ENCODE results near the gene NFE2L3. TPM values are rescaled to one million over a fixed set of nuclear protein-coding genes. Genes with fewer than 3 reads are reported as not detected.

Gene NFE2L3
- total and polyA plus RNA-seq, 2 of the 8 experiments (the other 6 are each of a cell fraction or from before 2014, with no cell fraction given) = 64.9 to 76.5 TPM

DNA sequence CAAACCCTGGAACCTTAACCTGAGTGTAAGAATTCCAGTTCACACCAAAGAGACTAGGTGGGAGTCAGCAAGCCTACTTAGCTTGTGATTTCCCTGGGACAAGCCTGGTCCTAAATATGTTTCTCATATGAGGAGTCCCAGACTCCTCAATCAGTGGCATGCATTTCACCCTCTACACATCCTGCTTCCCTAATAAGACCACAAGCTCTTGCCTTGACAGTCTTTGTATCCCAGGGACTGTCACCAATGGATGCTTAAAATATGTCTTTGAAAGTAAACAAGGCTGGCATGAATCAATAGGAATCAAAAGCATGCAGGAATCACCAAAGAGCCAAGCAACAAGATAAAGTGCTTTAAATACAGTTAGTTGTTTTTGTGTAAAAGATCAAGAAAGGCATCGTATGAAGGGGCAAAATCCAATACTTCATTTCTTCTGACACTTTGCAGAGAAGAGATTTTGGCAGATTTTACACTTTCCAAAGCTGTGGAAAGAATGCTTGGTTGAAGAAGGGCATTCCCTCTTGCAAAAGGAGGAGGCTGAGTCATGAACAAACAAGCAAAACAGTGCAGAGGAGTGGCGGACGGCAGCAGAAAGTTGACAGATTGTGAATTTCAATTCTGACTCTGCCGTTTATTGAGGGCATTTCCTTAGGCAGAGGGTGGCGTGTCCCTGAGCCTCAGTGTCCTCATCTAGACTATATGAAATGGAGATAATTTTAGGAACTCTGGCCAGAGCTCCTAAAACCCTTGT lies 8.5 kb upstream of the NFE2L3 start:
- Histone ChIP-seq H2BK5ac (ENCODE audit: low read depth, low read length) (no peak overlapping the region), H3K4me2 (ENCODE audit: insufficient read depth in 1 of 2, low read depth in 2 of 2, low read length in 2 of 2) (no peak overlapping the region), H4K8ac (ENCODE audit: extremely low read depth, insufficient read depth, low read length) (no peak overlapping the region), H3K79me2 (ENCODE audit: control insufficient read depth in 1 of 2, insufficient read depth in 2 of 2, low read length in 2 of 2) (no peaks in the 10 kb centered on the region), H4K91ac (replicated peaks; ENCODE audit: insufficient read length, low read length) (no peak overlapping the region), H4K5ac (ENCODE audit: insufficient read length, low read depth, low read length) (no peak overlapping the region), H2BK15ac (ENCODE audit: low read length) (no peak overlapping the region), H3K23ac (ENCODE audit: insufficient read length) (no peak overlapping the region), H3K4ac (replicated peaks; ENCODE audit: insufficient read length, low read depth, low read length) (no peak overlapping the region), H2AFZ (ENCODE audit: low read length) (no peak overlapping the region), H4K20me1 (replicated peaks in 1 of 2; ENCODE audit: control insufficient read depth in 1 of 2, insufficient read depth in 2 of 2, low read length in 2 of 2) (no peaks in the 10 kb centered on the region), H2BK120ac (replicated peaks; ENCODE audit: low read depth, low read length) (no peak overlapping the region), H2AK5ac (ENCODE audit: low read depth, low read length) (no peak overlapping the region), H3K56ac (replicated peaks; ENCODE audit: insufficient read length, low read depth, low read length) (no peak overlapping the region), H3K4me3 (ENCODE audit: extremely low read depth in 1 of 4, insufficient read depth in 2 of 4, low read depth in 3 of 4, low read length in 4 of 4) (no peak overlapping the region), H3K4me1 (replicated peaks in 1 of 4; ENCODE audit: control insufficient read depth in 3 of 4, insufficient read depth in 4 of 4, low read length in 3 of 4) (no peaks in the 10 kb centered on the region), H2BK12ac (ENCODE audit: low read depth, low read length) (no peak overlapping the region), H3K23me2 (ENCODE audit: low read depth, low read length) (no peaks in the 10 kb centered on the region), H3K27ac (ENCODE audit: low read depth, low read length) (no peak overlapping the region), H3K27me3 (replicated peaks in 1 of 4; ENCODE audit: control insufficient read depth in 3 of 4, extremely low read depth in 1 of 4, insufficient read depth in 3 of 4, low read length in 3 of 4) (no peaks in the 10 kb centered on the region), H3K14ac (ENCODE audit: insufficient read length) (no peak overlapping the region), H3K9me3 (ENCODE audit: insufficient read depth in 2 of 2, low read depth in 1 of 2, low read length in 1 of 2) (peaks cover 7 to 13% of the 10 kb centered on the region in 2 experiments; a peak in 2 of 4 replicates), H2BK20ac (ENCODE audit: low read length) (no peak overlapping the region), H3K36me3 (ENCODE audit: control insufficient read depth in 2 of 4, insufficient read depth in 4 of 4, low read length in 3 of 4) (no peaks in the 10 kb centered on the region), H3K9ac (replicated peaks in 1 of 4; ENCODE audit: extremely low read depth in 1 of 4, low read depth in 3 of 4, low read length in 3 of 4) (no peak overlapping the region), H3K79me1 (ENCODE audit: low read depth, low read length) (no peaks in the 10 kb centered on the region), H3K18ac (ENCODE audit: extremely low read depth, low read length) (no peak overlapping the region)
- 87% methylated on average over 5 of the region's 5 CpGs; no CpG with 5 or more reads in 1 of the 2 experiments for WGBS, 2 experiments (ENCODE audit: extremely low coverage in 1 of 2, insufficient coverage in 1 of 2, insufficient read length in 1 of 2, insufficient replicate concordance in 2 of 2, low coverage in 1 of 2, low lambda C conversion rate in 2 of 2, missing lambda C conversion rate in 1 of 2)
- no peak for FAIRE-seq
- DNase-seq (ENCODE audit: low read depth in 1 of 2, low spot score in 2 of 2) = no peak
- POLR2A ChIA-PET (ENCODE audit: partially characterized antibody) = interaction anchor here (0.9 to 3.2 kb wide), 5 partner anchors 12 to 54 kb away, joined by 3 to 16 read pairs (median 3); no protein-coding TSS in a partner anchor
- CTCF ChIA-PET (ENCODE audit: partially characterized antibody) = interaction anchor here (0.6 to 1.7 kb wide), 6 partner anchors 13 to 248 kb away, joined by 3 to 7 read pairs (median 4); no protein-coding TSS in a partner anchor
- TF ChIP-seq TCF12 (IDR thresholded peaks at IDR 0.05; ENCODE audit: low read depth, low read length) = no peak
- TF ChIP-seq MAFK (IDR thresholded peaks at IDR 0.05; ENCODE audit: low read depth, low read length) = no peak
- no peak for TF ChIP-seq KDM4A (IDR thresholded peaks at IDR 0.05; ENCODE audit: low read depth, low read length, severe bottlenecking)
- TF ChIP-seq TEAD4 (IDR thresholded peaks at IDR 0.05; ENCODE audit: low read depth, low read length) = no peak
- no peak for TF ChIP-seq POLR2AphosphoS5 (IDR thresholded peaks at IDR 0.05; ENCODE audit: low read depth, low read length)
- TF ChIP-seq FOSL1 (IDR thresholded peaks at IDR 0.05; ENCODE audit: insufficient read depth, low read depth, low read length) = no peak
